Measurements from ENCODE around the gene LRRC61.
"Not testable (repeated sequence)": the region's sequence is repeated elsewhere in the genome, so short reads cannot be mapped to it uniquely, and the experiment has no call there.

GRCh38 chr7:150290317-150290716, 32.8 kb upstream of the LRRC61 start:
- not testable (repeated sequence) for TF ChIP-seq POLR2A (IDR thresholded peaks at IDR 0.05; ENCODE audit: low read length); GATA1 (IDR thresholded peaks at IDR 0.05; ENCODE audit: low read depth, low read length)
